Upper lobe of right lung (tissue), 1 donor: ENCODE data around the gene NDST1. TPM values are rescaled to one million over a fixed set of nuclear protein-coding genes. Genes with fewer than 3 reads are reported as not detected.

Source experiments
- ATAC-seq: fragments of 200-7000 bp; cut with Tn5 transposase; one replicate; pipeline ENCODE4 v1.9.1; 2020; ENCODE audit warnings: mild to moderate bottlenecking, moderate library complexity
- DNase-seq: peaks from one replicate; pipeline ENCODE4 v3.0.0-alpha.2; 2020
- H3K27ac ChIP-seq: fragments of 200-600 bp; one replicate; pipeline ENCODE4 v1.8.0; 2022
- H3K27me3 ChIP-seq: fragments of 200-600 bp; one replicate; pipeline ENCODE4 v1.8.0; 2022; ENCODE audit warnings: mild to moderate bottlenecking
- H3K36me3 ChIP-seq: fragments of 200-600 bp; one replicate; pipeline ENCODE4 v1.8.0; 2022
- H3K4me1 ChIP-seq: fragments of 200-600 bp; one replicate; pipeline ENCODE4 v1.8.0; 2022
- H3K4me3 ChIP-seq: fragments of 200-600 bp; one replicate; pipeline ENCODE4 v1.8.0; 2022; ENCODE audit warnings: mild to moderate bottlenecking
- H3K9me3 ChIP-seq: fragments of 200-600 bp; one replicate; pipeline ENCODE4 v1.8.0; 2022
- CTCF ChIP-seq: fragments of 200-600 bp; IDR thresholded peaks from one replicate; pipeline ENCODE4 v1.8.0; 2022; ENCODE audit warnings: antibody characterized with exemption
- intact Hi-C: fragments of 100-400 bp; cut with DNase I; formaldehyde crosslinking; loops from one replicate; pipeline ENCODE4 v1.11.0; 2022
- total RNA-seq: library from RNA; stranded (reverse); fragmentation: NEBNext Ultra II Directional; extraction: Animal tissue kit (Norgen Biotek cat#: 25700); gene quantifications from one replicate; pipeline ENCODE4 v1.2.1, GENCODE V29; 2021
- donor health status: DM: no; HTN: yes; CAD: no; lungs with severe emphysema.

NDST1 gene
- total RNA-seq, 1 donor from 2014 or later: 143 TPM

- Histone ChIP-seq H3K4me1 (peaks cover 9% of the 10 kb centered on the region), H3K4me3 (no peak overlapping the region), H3K36me3 (peaks cover 84% of the 10 kb centered on the region), H3K27me3 (no peaks in the 10 kb centered on the region), H3K9me3 (no peaks in the 10 kb centered on the region), H3K27ac (no peak overlapping the region)
- ATAC-seq: no peak
- TF ChIP-seq CTCF: no peak
- DNase-seq: no peak
- intact Hi-C loops: no loop called here
Measured at GRCh38 chr5:150548123-150548522, 40.2 kb downstream of the NDST1 start.

GRCh38 chr5:150549735-150550134, 41.8 kb downstream of the NDST1 start:
- no peak for ATAC-seq
- no peaks in the 10 kb centered on the region for H3K4me1 ChIP-seq
- no peak overlapping the region for H3K4me3 ChIP-seq
- H3K27me3 ChIP-seq: no peaks in the 10 kb centered on the region
- H3K9me3 ChIP-seq: no peaks in the 10 kb centered on the region
- peaks cover 97% of the 10 kb centered on the region for H3K36me3 ChIP-seq
- intact Hi-C loops: no loop called here
- no peak overlapping the region for H3K27ac ChIP-seq
- no peak for TF ChIP-seq CTCF
- no peak for DNase-seq

GRCh38 chr5:150550286-150550685, 42.4 kb downstream of the NDST1 start:
- no peak for TF ChIP-seq CTCF
- intact Hi-C loops: no loop called here
- H3K4me1 ChIP-seq: no peaks in the 10 kb centered on the region
- H3K27me3 ChIP-seq: no peaks in the 10 kb centered on the region
- ATAC-seq (no peak), DNase-seq (no peak)
- no peak overlapping the region for H3K4me3 ChIP-seq
- H3K27ac ChIP-seq: no peak overlapping the region
- peaks cover 99% of the 10 kb centered on the region for H3K36me3 ChIP-seq
- H3K9me3 ChIP-seq: no peaks in the 10 kb centered on the region

- Histone ChIP-seq H3K27ac (no peak overlapping the region), H3K4me3 (no peak overlapping the region), H3K36me3 (peaks cover 100% of the 10 kb centered on the region), H3K4me1 (no peaks in the 10 kb centered on the region), H3K27me3 (no peaks in the 10 kb centered on the region), H3K9me3 (no peaks in the 10 kb centered on the region)
- TF ChIP-seq CTCF: no peak
- intact Hi-C loops: no loop called here
- DNase-seq (no peak), ATAC-seq (no peak)
Measured at GRCh38 chr5:150551066-150551465, 43.1 kb downstream of the NDST1 start.

- H3K27ac ChIP-seq: no peak overlapping the region
- H3K4me1 ChIP-seq: no peaks in the 10 kb centered on the region
- TF ChIP-seq CTCF: no peak
- no peaks in the 10 kb centered on the region for H3K27me3 ChIP-seq
- intact Hi-C loops: no loop called here
- H3K4me3 ChIP-seq: no peak overlapping the region
- ATAC-seq (no peak), DNase-seq (no peak)
- H3K36me3 ChIP-seq: peaks cover 83% of the 10 kb centered on the region
- no peaks in the 10 kb centered on the region for H3K9me3 ChIP-seq
Measured at GRCh38 chr5:150553402-150553801, 45.5 kb downstream of the NDST1 start.

GRCh38 chr5:150553911-150554310, 46.0 kb downstream of the NDST1 start:
- no peaks in the 10 kb centered on the region for H3K4me1 ChIP-seq
- intact Hi-C loops: no loop called here
- H3K9me3 ChIP-seq: no peaks in the 10 kb centered on the region
- no peaks in the 10 kb centered on the region for H3K27me3 ChIP-seq
- no peak overlapping the region for H3K27ac ChIP-seq
- peaks cover 78% of the 10 kb centered on the region for H3K36me3 ChIP-seq
- H3K4me3 ChIP-seq: no peak overlapping the region
- no peak for TF ChIP-seq CTCF
- DNase-seq: no peak
- no peak for ATAC-seq
